GM13977 (cell line): ENCODE measurements around the gene TTLL5.
A peak's percentile ranks its signal among the peaks of the same experiment; 100 is the strongest.

ENCODE experiments used
- DNase-seq: peaks from one replicate; pipeline ENCODE4 v3.0.0; 2012; ENCODE audit warnings: low spot score
- in situ Hi-C: fragments of 300-500 bp; cut with MboI; formaldehyde crosslinking; loops from one replicate; pipeline ENCODE4 v1.12.0; 2022; ENCODE audit warnings: low sequenced_read_pairs, low pct_unique_long_range_greater_than_20kb, mixed read lengths, inconsistent platforms; ENCODE audit not compliant: unreplicated experiment
- TF ChIP-seq, protein P1 (sequence below): IDR thresholded peaks from 2 replicates; pipeline ENCODE4 v1.5.1; 2012; ENCODE audit warnings: mild to moderate bottlenecking, control low read depth; ENCODE audit not compliant: insufficient read depth; ENCODE audit errors: extremely low read depth, missing control alignments

TTLL5 gene

DNA sequence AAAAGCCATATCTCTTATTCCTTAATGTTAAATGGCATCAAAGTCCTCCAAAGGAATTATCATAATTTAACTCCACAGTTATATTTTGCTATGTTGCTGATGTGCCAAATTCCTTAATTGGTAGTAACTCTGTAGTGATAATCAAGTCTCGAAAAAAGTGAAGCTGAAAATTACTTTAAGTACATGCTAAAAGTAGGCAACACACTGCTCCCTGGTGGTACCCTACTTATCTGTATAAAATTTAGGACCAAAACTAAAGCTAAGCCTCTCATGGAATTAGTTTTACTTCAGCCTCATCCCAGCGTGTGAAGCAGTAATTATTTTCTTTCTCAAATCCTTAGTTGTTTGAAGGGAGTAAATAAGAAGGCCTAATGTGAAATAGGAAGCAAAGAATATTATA lies 132.8 kb downstream of the TTLL5 start:
- in situ Hi-C loops, result loop anchor here (10.0 kb wide), 1 partner anchor 59 kb away; no protein-coding TSS in a partner anchor
- DNase-seq, result no peak
- TF ChIP-seq, protein P1, sequence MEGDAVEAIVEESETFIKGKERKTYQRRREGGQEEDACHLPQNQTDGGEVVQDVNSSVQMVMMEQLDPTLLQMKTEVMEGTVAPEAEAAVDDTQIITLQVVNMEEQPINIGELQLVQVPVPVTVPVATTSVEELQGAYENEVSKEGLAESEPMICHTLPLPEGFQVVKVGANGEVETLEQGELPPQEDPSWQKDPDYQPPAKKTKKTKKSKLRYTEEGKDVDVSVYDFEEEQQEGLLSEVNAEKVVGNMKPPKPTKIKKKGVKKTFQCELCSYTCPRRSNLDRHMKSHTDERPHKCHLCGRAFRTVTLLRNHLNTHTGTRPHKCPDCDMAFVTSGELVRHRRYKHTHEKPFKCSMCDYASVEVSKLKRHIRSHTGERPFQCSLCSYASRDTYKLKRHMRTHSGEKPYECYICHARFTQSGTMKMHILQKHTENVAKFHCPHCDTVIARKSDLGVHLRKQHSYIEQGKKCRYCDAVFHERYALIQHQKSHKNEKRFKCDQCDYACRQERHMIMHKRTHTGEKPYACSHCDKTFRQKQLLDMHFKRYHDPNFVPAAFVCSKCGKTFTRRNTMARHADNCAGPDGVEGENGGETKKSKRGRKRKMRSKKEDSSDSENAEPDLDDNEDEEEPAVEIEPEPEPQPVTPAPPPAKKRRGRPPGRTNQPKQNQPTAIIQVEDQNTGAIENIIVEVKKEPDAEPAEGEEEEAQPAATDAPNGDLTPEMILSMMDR, result no peak

GRCh38 chr14:75794615-75795038 lies 133.6 kb downstream of the TTLL5 start:
- TF ChIP-seq, protein P1, result peak; percentile 32
- in situ Hi-C loops, result loop anchor here (10.0 kb wide), 1 partner anchor 60 kb away; no protein-coding TSS in a partner anchor
- no peak for DNase-seq

DNA sequence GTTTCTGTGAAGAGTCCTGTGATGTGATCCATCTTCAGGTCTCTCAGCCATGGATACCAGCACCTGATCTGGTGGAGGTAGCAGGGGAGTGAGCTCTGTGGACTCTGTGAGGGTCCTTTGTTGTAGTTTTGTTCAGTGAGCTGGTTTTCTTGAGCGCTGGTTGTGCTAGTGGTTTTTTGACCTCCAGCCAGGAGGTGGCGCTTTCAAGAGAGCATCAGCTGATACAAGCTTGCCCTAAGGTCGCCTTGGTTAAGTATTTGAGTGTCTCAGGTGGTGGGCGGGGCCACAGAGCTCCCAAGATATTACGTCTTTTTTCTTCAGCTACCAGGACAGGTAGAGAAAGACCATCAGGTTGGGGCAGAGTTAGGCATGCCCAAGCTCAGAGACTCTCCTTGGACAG lies 139.7 kb downstream of the TTLL5 start:
- DNase-seq, result no peak
- TF ChIP-seq, protein P1, result no peak
- in situ Hi-C loops, result no loop called here

GRCh38 chr14:75802486-75802885 lies 141.4 kb downstream of the TTLL5 start:
- no peak for DNase-seq
- TF ChIP-seq, protein P1, result no peak
- in situ Hi-C loops, result no loop called here

GRCh38 chr14:75803765-75804164 lies 142.7 kb downstream of the TTLL5 start:
- TF ChIP-seq, protein P1, result no peak
- in situ Hi-C loops, result no loop called here
- DNase-seq, result no peak

DNA sequence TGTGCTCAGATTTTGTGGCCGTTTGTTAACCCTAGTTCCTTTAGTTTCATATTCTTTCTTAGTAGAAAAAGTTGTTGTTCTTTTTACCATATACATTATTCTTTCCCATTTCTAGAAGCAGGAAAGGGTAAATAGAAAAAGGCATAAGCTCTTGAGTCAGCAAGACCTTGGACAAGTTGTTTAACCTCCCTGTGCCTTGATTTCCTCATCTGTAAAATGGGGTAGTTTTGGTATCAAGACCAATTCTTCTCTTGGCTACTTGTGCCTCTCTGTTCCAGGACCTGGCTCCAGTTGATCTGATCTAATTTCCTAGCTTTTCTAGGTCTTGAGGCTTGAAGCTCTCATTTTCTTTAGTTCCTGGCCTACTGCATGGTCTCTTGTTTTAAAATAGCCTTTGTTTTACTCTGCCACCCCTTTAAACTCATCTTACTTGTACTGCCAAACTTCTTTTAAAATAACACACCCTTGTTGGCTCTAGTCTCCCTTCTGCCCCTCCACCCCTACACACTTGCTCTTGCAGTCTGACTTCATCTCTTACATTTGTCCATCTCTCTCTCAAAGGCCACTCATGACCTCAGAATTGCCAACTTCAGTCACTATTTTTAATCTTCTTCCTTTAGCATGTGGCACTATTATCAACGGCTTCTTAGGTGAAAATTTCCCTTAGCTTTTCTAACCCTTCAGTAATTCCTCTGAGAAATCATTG lies 143.7 kb downstream of the TTLL5 start:
- TF ChIP-seq, protein P1, result no peak
- in situ Hi-C loops, result no loop called here
- no peak for DNase-seq
